Left lung (tissue), 10 donors: ENCODE measurements around the gene TIGIT. TPM values are rescaled to one million over a fixed set of nuclear protein-coding genes. Genes with fewer than 3 reads are reported as not detected.
"Not testable (repeated sequence)": the region's sequence is repeated elsewhere in the genome, so short reads cannot be mapped to it uniquely, and the experiment has no call there.

Source experiments
- ATAC-seq: fragments of 200-7000 bp; cut with Tn5 transposase; one replicate; pipeline ENCODE4 v1.9.1; 2020; ENCODE audit warnings: moderate library complexity
- DNase-seq, 4 donors: peaks; one replicate each; pipeline ENCODE4 v3.0.0-alpha.2; 2013 to 2020
- H3K27ac ChIP-seq, 2 donors: fragments of 200-600 bp; sonication (generic) in 1 of 2; one replicate each; pipeline versions ENCODE4 v1.5.0 to v1.8.0; 2020 to 2021
- H3K27me3 ChIP-seq, 2 donors: fragments of 200-600 bp; sonication (generic) in 1 of 2; one replicate each; pipeline versions ENCODE4 v1.5.0 to v1.8.0; 2020 to 2021
- H3K36me3 ChIP-seq, 2 donors: fragments of 200-600 bp; sonication (generic) in 1 of 2; one replicate each; pipeline versions ENCODE4 v1.5.0 to v1.8.0; 2020 to 2021
- H3K4me1 ChIP-seq, 2 donors: fragments of 200-600 bp; one replicate each; pipeline ENCODE4 v1.8.0; 2021
- H3K4me3 ChIP-seq, 2 donors: fragments of 200-600 bp; sonication (generic) in 1 of 2; one replicate each; pipeline versions ENCODE4 v1.5.0 to v1.8.0; 2020 to 2021; ENCODE audit warnings: mild to moderate bottlenecking in 1 of 2
- H3K9me3 ChIP-seq, 2 donors: fragments of 200-600 bp; sonication (generic) in 1 of 2; one replicate each; pipeline versions ENCODE4 v1.5.0 to v1.8.0; 2020 to 2021
- CTCF ChIP-seq, 2 donors: fragments of 200-600 bp; sonication (generic) in 1 of 2; IDR thresholded peaks; one replicate each; pipeline versions ENCODE4 v1.5.0 to v1.8.0; 2021; ENCODE audit warnings: antibody characterized with exemption in 2 of 2
- intact Hi-C, 2 donors: fragments of 100-400 bp; cut with DNase I; formaldehyde crosslinking; loops; one replicate each; pipeline versions ENCODE4 v1.11.2 to v1.14.2; 2022
- polyA plus RNA-seq, 6 donors: library from polyadenylated mRNA; unstranded; fragments of 120-200 nt; gene quantifications; one replicate each; pipeline ENCODE4 v1.2.1, GENCODE V29; 2013; ENCODE audit not compliant: insufficient read length in 6 of 6
- total RNA-seq, 2 donors: library from RNA; stranded (reverse); fragmentation: NEBNext Ultra II Directional; extraction: Animal tissue kit (Norgen Biotek cat#: 25700); gene quantifications; one replicate each; pipeline ENCODE4 v1.2.1, GENCODE V29; 2021
- donor health status: DM: no; HTN: yes; CAD: no.
- donor health status: DM: no; HTN: no; CAD: no.

Gene TIGIT
- total and polyA plus RNA-seq, 8 donors = 0.13 to 1.2 (median 0.28) TPM

- H3K27me3 ChIP-seq = no peaks in the 10 kb centered on the region
- DNase-seq (no peak), ATAC-seq (no peak)
- peaks cover 0 to 25% of the 10 kb centered on the region in 2 donors for H3K9me3 ChIP-seq
- no peaks in the 10 kb centered on the region for H3K36me3 ChIP-seq
- H3K27ac ChIP-seq = no peak overlapping the region
- intact Hi-C loops = no loop called here
- H3K4me1 ChIP-seq = no peaks in the 10 kb centered on the region
- H3K4me3 ChIP-seq = no peak overlapping the region
- no peak for TF ChIP-seq CTCF (IDR thresholded peaks at IDR 0.05)
These were observed 23.8 kb upstream of the TIGIT start for GRCh38 chr3:114270019-114270418.

DNA sequence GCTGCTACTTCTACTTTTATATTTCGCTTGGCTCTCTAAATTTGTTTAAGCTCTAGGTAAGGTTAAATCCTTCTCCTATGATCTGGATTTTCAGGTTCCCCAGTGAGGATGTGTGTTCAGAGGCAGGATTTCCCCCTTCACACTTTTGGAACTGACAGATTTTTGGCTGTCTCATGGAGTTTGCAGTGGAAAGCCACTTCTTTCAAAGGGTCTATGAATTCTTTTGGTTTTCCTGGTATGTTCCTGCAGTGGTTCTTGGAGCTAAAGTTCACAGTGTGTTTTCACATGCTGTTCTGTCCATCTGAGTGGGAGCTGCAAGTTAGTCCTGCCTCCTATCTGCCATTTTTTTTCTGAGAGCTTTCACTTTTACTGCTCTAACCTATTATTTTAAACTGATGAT is 21.6 kb upstream of the TIGIT start:
- Histone ChIP-seq H3K4me3 (no peak overlapping the region), H3K36me3 (no peaks in the 10 kb centered on the region), H3K4me1 (no peaks in the 10 kb centered on the region), H3K27me3 (no peaks in the 10 kb centered on the region), H3K9me3 (peaks cover 0 to 25% of the 10 kb centered on the region in 2 donors), H3K27ac (no peak overlapping the region)
- intact Hi-C loops = no loop called here
- DNase-seq (no peak), ATAC-seq (no peak)
- TF ChIP-seq CTCF (IDR thresholded peaks at IDR 0.05) = no peak

DNA sequence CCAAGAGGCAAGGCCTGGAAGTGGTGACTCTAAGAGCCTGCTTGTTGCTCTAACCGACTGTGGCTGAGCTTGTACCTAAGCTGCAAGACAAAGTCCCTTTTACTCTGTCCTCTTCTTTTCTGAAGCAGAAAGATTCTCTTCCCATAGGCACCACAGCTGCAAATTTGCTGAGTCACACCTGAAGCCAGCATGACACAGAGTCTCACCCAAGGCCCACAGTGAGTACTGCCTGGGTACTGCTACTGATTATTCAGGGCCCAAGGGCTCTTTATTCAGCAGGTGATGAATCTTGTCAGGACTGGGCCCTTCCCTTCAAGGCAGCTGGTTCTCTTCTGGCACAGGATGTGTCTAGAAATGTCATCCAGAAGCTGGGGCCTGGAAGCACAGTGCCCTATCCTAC is 18.9 kb upstream of the TIGIT start:
- TF ChIP-seq CTCF (IDR thresholded peaks at IDR 0.05) = no peak
- ATAC-seq (no peak), DNase-seq (no peak)
- Histone ChIP-seq H3K4me3 (no peak overlapping the region), H3K27me3 (no peaks in the 10 kb centered on the region), H3K36me3 (no peaks in the 10 kb centered on the region), H3K9me3 (peaks cover 0 to 5% of the 10 kb centered on the region in 2 donors), H3K27ac (no peak overlapping the region), H3K4me1 (no peaks in the 10 kb centered on the region)
- intact Hi-C loops = no loop called here

GRCh38 chr3:114276856-114277255 is 17.0 kb upstream of the TIGIT start:
- H3K4me1 ChIP-seq, H3K36me3 ChIP-seq, DNase-seq, ATAC-seq, H3K4me3 ChIP-seq, intact Hi-C loops, H3K9me3 ChIP-seq, H3K27me3 ChIP-seq, H3K27ac ChIP-seq: not testable (repeated sequence)

GRCh38 chr3:114284644-114285043 is 9.2 kb upstream of the TIGIT start:
- ATAC-seq = no peak
- intact Hi-C loops = no loop called here

More at GRCh38 chr3:114284644-114285043, 9.2 kb upstream of the TIGIT start:
- no peak for DNase-seq
- Histone ChIP-seq H3K4me3 (no peak overlapping the region), H3K27me3 (no peaks in the 10 kb centered on the region), H3K9me3 (no peaks in the 10 kb centered on the region), H3K36me3 (no peaks in the 10 kb centered on the region), H3K27ac (no peak overlapping the region), H3K4me1 (no peaks in the 10 kb centered on the region)
- TF ChIP-seq CTCF (IDR thresholded peaks at IDR 0.05) = no peak
